Measurements from ENCODE around the gene OR2A42. TPM values are rescaled to one million over a fixed set of nuclear protein-coding genes. Genes with fewer than 3 reads are reported as not detected.
"Not testable (repeated sequence)": the region's sequence is repeated elsewhere in the genome, so short reads cannot be mapped to it uniquely, and the experiment has no call there.

OR2A42 gene, protein sequence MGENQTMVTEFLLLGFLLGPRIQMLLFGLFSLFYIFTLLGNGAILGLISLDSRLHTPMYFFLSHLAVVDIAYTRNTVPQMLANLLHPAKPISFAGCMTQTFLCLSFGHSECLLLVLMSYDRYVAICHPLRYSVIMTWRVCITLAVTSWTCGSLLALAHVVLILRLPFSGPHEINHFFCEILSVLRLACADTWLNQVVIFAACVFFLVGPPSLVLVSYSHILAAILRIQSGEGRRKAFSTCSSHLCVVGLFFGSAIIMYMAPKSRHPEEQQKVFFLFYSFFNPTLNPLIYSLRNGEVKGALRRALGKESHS
- under 1 TPM in 4 of 8 experiments, not detected in 4; 0.10 to 0.52 (median 0.27) TPM for total RNA-seq

- H3K4me1 ChIP-seq (replicated peaks in 1 of 2); H3K27ac ChIP-seq; in situ Hi-C loops (cut with MboI; ENCODE audit: low pct_unique_long_range_greater_than_20kb in 2 of 9, low sequenced_read_pairs in 9 of 9, unreplicated experiment in 9 of 9); ATAC-seq (replicated peaks in 6 of 8); H3K4me3 ChIP-seq: not testable (repeated sequence)
- no CpG with 5 or more reads among the region's 2 CpGs for WGBS, 10 experiments
These were observed at the start of gene OR2A42 for GRCh38 chr7:144239365-144239764. OR2A42 (minus strand) TSS chr7:144239605; CDS start chr7:144232843, 6,762 bp downstream.

DNA sequence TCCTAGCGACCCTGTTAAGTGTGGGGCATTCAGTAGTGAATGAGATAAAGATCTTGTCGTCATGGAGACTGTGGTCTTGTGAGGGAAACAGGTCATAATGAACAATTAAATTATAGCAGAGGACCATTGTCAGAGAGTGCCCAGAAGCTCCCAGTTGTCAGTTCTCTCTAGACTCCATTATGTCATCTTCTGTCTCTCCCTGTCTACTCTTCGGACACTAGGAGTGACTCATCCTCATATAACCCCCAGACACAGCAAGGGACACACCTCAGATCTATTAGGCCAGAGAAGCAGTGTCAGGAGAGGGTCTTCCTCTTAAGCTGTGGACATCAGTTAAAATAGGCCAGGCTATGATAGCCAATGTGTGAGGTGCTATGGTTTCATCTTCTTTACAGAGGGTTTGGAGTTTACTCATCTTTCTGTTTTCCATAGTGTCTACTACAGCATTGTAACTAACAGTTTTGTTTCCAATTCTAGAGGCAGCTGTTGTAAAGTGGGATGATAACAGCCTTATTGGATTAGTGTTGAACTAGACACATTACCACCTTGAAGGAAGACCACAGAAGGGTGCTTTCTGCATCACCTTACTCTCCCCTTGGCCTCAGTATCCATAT lies 47.9 kb upstream of the OR2A42 start:
- in situ Hi-C loops (cut with MboI; ENCODE audit: low pct_unique_long_range_greater_than_20kb in 2 of 9, low sequenced_read_pairs in 9 of 9, unreplicated experiment in 9 of 9); H3K4me3 ChIP-seq; H3K4me1 ChIP-seq (replicated peaks in 1 of 2); H3K27ac ChIP-seq: not testable (repeated sequence)
- ATAC-seq (replicated peaks in 6 of 8) = peak in 7 of 8 experiments; percentile 42 to 96 (median 65)
- WGBS, 10 experiments = no CpG with 5 or more reads among the region's 3 CpGs

GRCh38 chr7:144283716-144284115 lies 44.3 kb upstream of the OR2A42 start:
- H3K4me1 ChIP-seq (replicated peaks in 1 of 2); H3K27ac ChIP-seq; ATAC-seq (replicated peaks in 6 of 8); H3K4me3 ChIP-seq; in situ Hi-C loops (cut with MboI; ENCODE audit: low pct_unique_long_range_greater_than_20kb in 2 of 9, low sequenced_read_pairs in 9 of 9, unreplicated experiment in 9 of 9): not testable (repeated sequence)
- WGBS, 10 experiments = no CpG with 5 or more reads among the region's 6 CpGs

DNA sequence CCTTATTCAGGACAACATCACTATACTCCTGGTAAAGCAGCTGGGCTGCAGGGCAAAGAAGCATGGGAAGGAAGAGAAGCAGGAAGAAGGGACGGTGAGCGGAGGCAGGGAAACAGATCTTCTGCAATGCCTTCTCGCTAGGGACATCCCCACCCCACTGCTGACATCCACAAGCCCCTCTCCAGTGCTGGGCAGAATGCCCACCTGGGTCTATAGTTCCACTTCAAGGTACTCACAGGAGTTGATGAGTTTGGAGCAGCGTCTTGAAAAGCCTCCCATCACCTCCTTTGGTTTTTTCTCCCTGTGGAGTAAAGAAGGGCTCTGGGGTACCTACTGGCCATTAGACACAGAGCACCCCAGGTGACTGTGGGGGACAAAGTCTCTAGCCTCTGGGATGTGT lies 43.1 kb upstream of the OR2A42 start:
- WGBS, 10 experiments = no CpG with 5 or more reads among the region's 4 CpGs
- H3K4me3 ChIP-seq; H3K4me1 ChIP-seq (replicated peaks in 1 of 2); ATAC-seq (replicated peaks in 6 of 8); in situ Hi-C loops (cut with MboI; ENCODE audit: low pct_unique_long_range_greater_than_20kb in 2 of 9, low sequenced_read_pairs in 9 of 9, unreplicated experiment in 9 of 9); H3K27ac ChIP-seq: not testable (repeated sequence)

GRCh38 chr7:144281981-144282380 lies 42.6 kb upstream of the OR2A42 start:
- ATAC-seq (replicated peaks in 6 of 8); H3K4me3 ChIP-seq; H3K27ac ChIP-seq; H3K4me1 ChIP-seq (replicated peaks in 1 of 2); in situ Hi-C loops (cut with MboI; ENCODE audit: low pct_unique_long_range_greater_than_20kb in 2 of 9, low sequenced_read_pairs in 9 of 9, unreplicated experiment in 9 of 9): not testable (repeated sequence)
- WGBS, 10 experiments = no CpG with 5 or more reads among the region's 8 CpGs

- in situ Hi-C loops (cut with MboI; ENCODE audit: low pct_unique_long_range_greater_than_20kb in 2 of 9, low sequenced_read_pairs in 9 of 9, unreplicated experiment in 9 of 9); H3K4me3 ChIP-seq; H3K4me1 ChIP-seq (replicated peaks in 1 of 2); H3K27ac ChIP-seq: not testable (repeated sequence)
- ATAC-seq (replicated peaks in 6 of 8) = peak in 2 of 8 experiments; percentile 73 to 83
- no CpG with 5 or more reads among the region's 6 CpGs for WGBS, 10 experiments
These were observed 40.6 kb upstream of the OR2A42 start for GRCh38 chr7:144280010-144280409.

DNA sequence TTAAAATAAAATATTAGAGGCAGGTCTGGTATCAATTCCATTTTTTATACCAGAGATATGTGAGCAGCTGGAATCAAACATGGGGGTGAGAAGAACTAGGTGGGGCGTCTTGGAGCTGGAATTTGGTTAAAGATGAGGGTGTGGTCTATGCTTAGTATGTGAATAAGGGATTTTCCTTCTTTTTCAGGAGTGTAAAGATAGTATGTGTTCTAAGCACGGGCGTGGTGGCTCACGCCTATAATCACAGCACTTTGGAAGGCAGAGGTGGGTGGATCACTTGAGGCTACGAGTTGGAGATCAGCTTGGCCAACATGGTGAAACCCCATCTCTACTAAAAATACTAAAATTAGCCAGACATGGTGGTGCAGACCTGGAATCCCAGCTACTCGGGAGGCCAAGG lies 35.9 kb upstream of the OR2A42 start:
- ATAC-seq (replicated peaks in 6 of 8) = peak in 2 of 8 experiments; percentile 77 to 95
- WGBS, 10 experiments = no CpG with 5 or more reads among the region's 6 CpGs
- H3K4me1 ChIP-seq (replicated peaks in 1 of 2); in situ Hi-C loops (cut with MboI; ENCODE audit: low pct_unique_long_range_greater_than_20kb in 2 of 9, low sequenced_read_pairs in 9 of 9, unreplicated experiment in 9 of 9); H3K4me3 ChIP-seq; H3K27ac ChIP-seq: not testable (repeated sequence)

DNA sequence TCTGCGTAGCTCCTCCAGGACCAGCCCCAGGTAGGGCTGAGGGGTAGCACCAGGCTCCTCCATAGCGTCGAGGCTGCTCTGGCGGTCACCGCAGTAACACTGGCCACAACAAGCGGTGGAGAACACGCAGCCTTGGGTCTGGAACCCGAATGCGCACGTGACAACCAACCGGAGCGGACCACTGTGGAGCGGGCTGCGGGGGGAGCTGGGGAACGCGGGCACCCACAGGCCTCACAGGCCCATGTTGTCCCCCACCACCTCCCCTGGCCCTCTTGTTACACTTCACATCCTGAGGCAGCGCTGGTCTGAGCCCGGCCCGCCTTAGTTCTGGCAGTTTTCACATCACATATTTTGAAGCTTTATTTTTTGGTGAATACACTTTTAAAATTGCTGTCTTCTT lies 29.8 kb upstream of the OR2A42 start, which contains the start of gene CTAGE8:
Gene CTAGE8 (minus strand): TSS at position 101 of the 400 bp plus-strand sequence. CDS start 38 bp downstream, at position 63.
- in situ Hi-C loops (cut with MboI; ENCODE audit: low pct_unique_long_range_greater_than_20kb in 2 of 9, low sequenced_read_pairs in 9 of 9, unreplicated experiment in 9 of 9); H3K4me1 ChIP-seq (replicated peaks in 1 of 2); H3K4me3 ChIP-seq; ATAC-seq (replicated peaks in 6 of 8); H3K27ac ChIP-seq: not testable (repeated sequence)
- WGBS, 10 experiments = no CpG with 5 or more reads among the region's 19 CpGs

DNA sequence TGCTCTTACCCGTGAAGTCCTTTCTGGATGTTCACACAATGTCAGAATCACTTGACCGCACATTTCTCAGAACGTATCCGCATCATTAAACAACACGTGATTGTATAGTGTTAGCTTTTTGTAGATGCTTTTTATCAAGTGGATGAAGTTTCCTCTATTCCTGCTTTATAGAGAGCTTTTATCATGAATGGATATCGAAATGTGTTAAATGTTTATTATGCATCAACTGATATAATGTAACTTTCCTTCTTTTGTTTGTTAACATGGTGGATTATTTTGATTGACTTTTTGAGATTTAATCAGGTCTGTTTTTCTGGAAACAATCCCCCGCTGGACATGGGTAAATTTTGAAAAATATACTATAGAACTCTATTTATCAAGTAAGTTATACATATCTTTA lies 25.3 kb upstream of the OR2A42 start, which contains the start of gene OR2A7:
Gene OR2A7 (minus strand): TSS at position 101 of the 400 bp plus-strand sequence. CDS start 5,164 bp downstream, outside the sequence.
- 57 to 90% methylated on average over 1 to 2 of the region's 7 CpGs; no CpG with 5 or more reads in 8 of the 10 experiments for WGBS, 10 experiments
- in situ Hi-C loops (cut with MboI; ENCODE audit: low pct_unique_long_range_greater_than_20kb in 2 of 9, low sequenced_read_pairs in 9 of 9, unreplicated experiment in 9 of 9); H3K27ac ChIP-seq; H3K4me1 ChIP-seq (replicated peaks in 1 of 2); H3K4me3 ChIP-seq; ATAC-seq (replicated peaks in 6 of 8): not testable (repeated sequence)

DNA sequence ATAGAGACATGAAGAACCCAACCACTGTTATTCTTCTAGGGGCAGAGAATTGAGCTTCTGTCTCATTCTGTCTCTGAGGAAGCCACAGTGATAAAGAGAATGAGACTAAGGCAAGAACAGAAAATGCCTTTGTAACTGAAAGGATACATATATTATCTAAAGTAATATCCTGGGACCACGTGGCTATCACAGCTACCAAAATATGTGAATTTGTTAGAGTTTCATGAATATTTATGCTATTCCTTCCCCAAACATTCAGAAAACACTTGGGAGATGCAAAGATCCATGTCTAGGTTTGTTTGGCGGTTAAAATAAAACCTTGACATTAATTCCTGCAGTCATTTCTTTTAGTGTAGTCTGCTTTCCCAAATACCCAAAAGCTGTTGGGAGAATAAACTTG lies 22.7 kb upstream of the OR2A42 start:
- no CpG with 5 or more reads among the region's 2 CpGs for WGBS, 10 experiments

DNA sequence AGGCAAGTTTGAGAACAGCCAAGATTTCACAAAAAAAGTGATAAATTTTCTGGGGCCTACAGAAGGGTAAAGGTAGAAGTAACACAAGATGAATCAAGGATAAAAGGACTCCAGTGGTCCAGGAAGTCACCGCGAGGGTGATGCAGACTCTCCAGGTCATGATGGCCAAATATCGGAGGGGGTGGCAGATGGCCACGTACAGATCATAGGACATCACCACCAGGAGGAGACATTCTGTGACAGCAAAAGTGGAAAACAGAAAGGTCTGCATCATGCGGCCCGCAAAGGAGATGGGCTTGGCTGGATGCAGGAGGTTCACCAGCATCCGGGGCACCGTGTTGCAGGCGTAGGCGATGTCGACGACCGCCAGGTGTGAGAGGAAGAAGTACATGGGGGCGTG lies 19.7 kb upstream of the OR2A42 start:
- H3K4me1 ChIP-seq (replicated peaks in 1 of 2); in situ Hi-C loops (cut with MboI; ENCODE audit: low pct_unique_long_range_greater_than_20kb in 2 of 9, low sequenced_read_pairs in 9 of 9, unreplicated experiment in 9 of 9); H3K27ac ChIP-seq; H3K4me3 ChIP-seq; ATAC-seq (replicated peaks in 6 of 8): not testable (repeated sequence)
- WGBS, 10 experiments = no CpG with 5 or more reads among the region's 14 CpGs

More for the DNA sequence above, 22.7 kb upstream of the OR2A42 start:
- in situ Hi-C loops (cut with MboI; ENCODE audit: low pct_unique_long_range_greater_than_20kb in 2 of 9, low sequenced_read_pairs in 9 of 9, unreplicated experiment in 9 of 9); H3K4me3 ChIP-seq; H3K4me1 ChIP-seq (replicated peaks in 1 of 2); H3K27ac ChIP-seq: not testable (repeated sequence)
- ATAC-seq (replicated peaks in 6 of 8) = peak in 2 of 8 experiments; percentile 68 to 80

DNA sequence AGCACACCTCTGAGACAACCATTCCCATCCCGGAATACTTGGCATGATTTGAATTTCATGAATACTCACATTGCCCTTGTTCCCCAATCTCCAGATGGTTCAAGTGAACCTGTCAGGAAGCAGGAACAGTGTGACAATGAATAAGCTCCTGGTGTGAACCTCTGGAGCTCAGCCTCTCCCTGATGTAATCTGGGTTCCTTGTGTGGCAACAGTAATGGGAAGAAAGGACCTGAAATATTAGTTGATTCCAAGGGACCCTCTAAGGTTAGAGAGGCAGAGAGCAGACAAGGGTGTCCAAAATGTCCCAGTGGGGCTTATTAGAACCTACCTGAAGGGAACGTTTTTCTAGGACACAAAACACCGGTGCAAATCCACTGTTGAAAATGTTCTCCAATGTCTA lies 16.7 kb upstream of the OR2A42 start:
- peak in 2 of 8 experiments; percentile 52 to 88 for ATAC-seq (replicated peaks in 6 of 8)
- Histone ChIP-seq H3K4me3 (no peak overlapping the region), H3K27ac (no peak overlapping the region), H3K4me1 (replicated peaks in 1 of 2) (no peaks in the 10 kb centered on the region)
- in situ Hi-C loops (cut with MboI; ENCODE audit: low pct_unique_long_range_greater_than_20kb in 2 of 9, low sequenced_read_pairs in 9 of 9, unreplicated experiment in 9 of 9) = no loop called here
- 38 to 85% (median 65%) methylated on average over 1 to 3 of the region's 3 CpGs; no CpG with 5 or more reads in 4 of the 10 experiments for WGBS, 10 experiments

GRCh38 chr7:144255471-144255897 lies 16.1 kb upstream of the OR2A42 start:
- WGBS, 10 experiments = 67 to 100% (median 83%) methylated on average over 1 to 5 of the region's 5 CpGs
- in situ Hi-C loops (cut with MboI; ENCODE audit: low pct_unique_long_range_greater_than_20kb in 2 of 9, low sequenced_read_pairs in 9 of 9, unreplicated experiment in 9 of 9) = no loop called here
- ATAC-seq (replicated peaks in 6 of 8) = no peak
- no peak overlapping the region for H3K4me3 ChIP-seq
- no peaks in the 10 kb centered on the region for H3K4me1 ChIP-seq (replicated peaks in 1 of 2)
- no peak overlapping the region for H3K27ac ChIP-seq
